KOPT-K1 (cell line): ENCODE results near the gene UBR3.
"Not testable (repeated sequence)": the region's sequence is repeated elsewhere in the genome, so short reads cannot be mapped to it uniquely, and the experiment has no call there.

ENCODE experiments used
- H3K27ac ChIP-seq: fragments of 200-600 bp; sonication (generic); 2 replicates; pipeline ENCODE4 v1.5.1; 2016; ENCODE audit warnings: antibody characterized with exemption, mild to moderate bottlenecking, low read depth, low read length; ENCODE audit not compliant: poor library complexity, severe bottlenecking
- H3K36me3 ChIP-seq: fragments of 200-600 bp; sonication (generic); 2 replicates; pipeline ENCODE4 v1.5.1; 2017; ENCODE audit warnings: antibody characterized with exemption, mild to moderate bottlenecking, low read length, moderate library complexity; ENCODE audit not compliant: insufficient read depth
- H3K9me3 ChIP-seq: fragments of 200-600 bp; sonication (generic); 2 replicates; pipeline ENCODE4 v1.5.1; 2017; ENCODE audit warnings: antibody characterized with exemption, low read length, mild to moderate bottlenecking; ENCODE audit not compliant: insufficient read depth, poor library complexity, severe bottlenecking

Gene UBR3

DNA sequence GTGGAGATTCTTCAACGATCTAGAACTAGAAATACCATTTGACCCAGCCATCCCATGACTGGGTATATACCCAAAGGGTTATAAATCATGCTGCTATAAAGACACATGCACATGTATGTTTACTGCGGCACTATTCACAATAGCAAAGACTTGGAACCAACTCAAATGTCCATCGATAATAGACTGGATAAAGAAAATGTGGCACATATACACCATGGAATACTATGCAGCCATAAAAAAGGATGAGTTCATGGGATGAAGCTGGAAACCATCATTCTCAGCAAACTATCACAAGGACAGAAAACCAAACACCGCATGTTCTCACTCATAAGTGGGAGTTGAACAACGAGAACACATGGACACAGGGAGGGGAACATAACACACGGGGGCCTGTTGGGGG is 9.9 kb upstream of the UBR3 start:
- H3K27ac ChIP-seq, H3K9me3 ChIP-seq: not testable (repeated sequence)
- H3K36me3 ChIP-seq: peaks cover 98% of the 10 kb centered on the region

DNA sequence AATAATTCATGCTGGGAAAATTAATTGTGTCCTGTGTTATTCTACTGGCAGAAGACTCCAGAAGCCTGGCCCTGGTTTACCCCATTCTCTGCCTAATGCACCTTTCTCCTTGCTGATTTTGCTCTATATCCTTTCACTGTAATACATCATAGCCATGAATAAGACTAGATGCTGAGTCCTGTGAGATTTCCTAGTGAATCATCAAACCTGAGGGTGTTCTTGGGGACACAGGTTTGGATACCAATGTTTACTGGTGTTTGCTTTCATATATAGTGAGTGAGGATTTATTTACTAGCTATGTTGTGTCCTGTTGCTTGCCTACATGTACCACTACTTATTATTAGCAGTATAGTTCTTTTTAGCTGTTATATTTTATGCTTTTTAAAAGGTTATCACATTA is 9.0 kb upstream of the UBR3 start:
- Histone ChIP-seq H3K27ac (no peak overlapping the region), H3K9me3 (peaks cover 9% of the 10 kb centered on the region), H3K36me3 (peaks cover 97% of the 10 kb centered on the region)

DNA sequence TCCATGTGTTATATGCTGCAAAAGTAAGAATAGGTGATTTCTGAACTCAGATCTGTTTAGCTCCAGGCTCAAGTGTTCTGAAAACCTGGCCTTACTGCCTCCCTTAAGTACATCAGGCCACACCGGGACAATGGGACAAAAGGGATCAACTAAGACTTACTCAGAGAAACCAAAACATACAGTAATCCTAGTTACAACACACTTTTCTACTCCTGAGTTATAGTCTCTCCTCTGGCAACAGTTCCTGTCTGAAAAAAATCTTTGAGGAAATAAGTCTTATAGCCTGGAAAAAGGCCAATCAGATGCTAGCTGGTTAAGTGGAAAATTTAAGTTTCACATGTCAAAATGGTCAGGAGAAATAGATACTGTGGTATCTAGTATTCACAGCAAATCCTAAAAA is 8.1 kb upstream of the UBR3 start:
- H3K36me3 ChIP-seq: peaks cover 88% of the 10 kb centered on the region
- peaks cover 9% of the 10 kb centered on the region for H3K9me3 ChIP-seq
- no peak overlapping the region for H3K27ac ChIP-seq

DNA sequence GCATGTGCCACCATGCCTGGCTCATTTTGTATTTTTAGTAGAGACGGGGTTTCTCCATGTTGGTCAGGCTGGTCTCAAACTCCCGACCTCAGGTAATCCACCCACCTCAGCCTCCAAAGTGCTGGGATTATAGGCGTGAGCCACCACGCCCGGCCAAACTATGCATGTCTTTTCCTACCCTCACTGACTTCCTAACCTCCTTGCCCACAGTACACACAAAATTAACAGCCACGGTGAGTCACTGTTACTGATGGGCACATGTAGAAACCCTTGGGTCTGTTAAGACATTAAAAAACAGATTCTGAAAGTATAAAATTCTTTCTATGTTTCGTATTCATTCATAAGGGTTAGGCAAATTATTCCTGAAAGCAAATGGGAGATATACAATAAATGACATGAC is 7.2 kb upstream of the UBR3 start:
- peaks cover 79% of the 10 kb centered on the region for H3K36me3 ChIP-seq
- H3K9me3 ChIP-seq, H3K27ac ChIP-seq: not testable (repeated sequence)

DNA sequence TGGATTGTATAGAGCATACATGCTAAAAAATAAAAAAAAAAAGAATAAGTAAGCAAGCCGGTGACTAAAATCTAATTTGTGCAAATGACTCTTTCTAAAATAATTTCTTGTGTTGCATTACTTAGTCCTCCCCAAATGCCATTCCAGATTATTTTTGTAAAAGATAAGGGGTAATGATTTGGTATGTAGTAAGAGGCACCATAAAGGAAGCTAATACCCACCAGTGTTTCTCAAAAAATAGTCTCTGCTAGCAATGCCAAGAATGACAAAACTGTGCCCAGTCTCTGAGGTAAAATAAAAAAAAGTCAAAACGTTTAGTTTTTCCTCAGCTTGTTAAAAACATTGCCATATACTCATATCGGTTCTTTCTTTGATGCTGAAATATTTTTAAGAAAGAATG is 5.2 kb upstream of the UBR3 start:
- peaks cover 59% of the 10 kb centered on the region for H3K36me3 ChIP-seq
- H3K9me3 ChIP-seq: peaks cover 4% of the 10 kb centered on the region
- H3K27ac ChIP-seq: no peak overlapping the region

DNA sequence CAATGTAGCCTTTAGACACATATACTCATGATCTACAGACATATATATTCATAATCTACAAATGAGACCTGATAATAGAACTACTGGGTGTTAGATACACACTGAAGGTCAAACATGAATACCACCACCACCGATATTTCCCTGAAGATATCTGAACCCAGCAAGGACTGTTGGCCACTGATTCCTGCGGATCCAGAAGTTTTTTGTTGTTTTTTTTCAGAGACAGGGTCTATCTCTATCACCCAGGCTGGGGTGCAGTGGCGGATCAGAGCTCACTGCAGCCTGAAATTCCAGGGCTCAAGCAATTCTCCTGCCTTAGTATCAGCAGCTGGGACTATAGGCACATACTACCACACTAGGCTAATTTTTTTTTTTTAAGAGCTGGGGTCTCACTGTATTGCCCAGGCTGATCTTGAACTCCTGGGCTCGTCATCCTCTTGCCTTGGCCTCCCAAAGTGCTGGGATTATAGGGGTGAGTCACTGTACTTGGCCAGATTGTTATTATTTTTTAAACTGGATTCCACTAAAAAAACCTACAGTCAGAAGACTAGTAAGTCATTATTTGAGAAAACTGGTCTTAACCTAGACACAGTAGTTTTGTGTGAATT is 4.4 kb upstream of the UBR3 start:
- H3K27ac ChIP-seq: no peak overlapping the region

DNA sequence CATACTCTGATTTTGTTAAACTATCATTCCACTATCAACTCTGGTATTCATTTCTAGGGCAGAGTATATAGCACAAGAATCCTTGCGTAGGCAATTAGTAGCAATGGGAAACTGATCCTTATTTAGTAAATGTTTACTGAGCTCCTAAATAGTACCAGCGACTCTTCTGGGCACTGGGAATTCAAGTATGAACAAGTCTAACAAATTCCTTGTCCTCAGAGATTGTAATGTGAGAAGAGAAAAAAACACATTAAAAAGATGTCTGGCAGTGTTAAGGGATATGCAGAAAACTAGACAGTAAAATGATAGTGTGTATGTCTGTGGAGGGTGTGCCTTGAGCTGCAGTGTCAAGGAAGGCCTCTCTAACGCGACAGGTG is 3.3 kb upstream of the UBR3 start:
- H3K9me3 ChIP-seq: no peaks in the 10 kb centered on the region
- peaks cover 40% of the 10 kb centered on the region for H3K36me3 ChIP-seq
- peak overlapping the region; percentile 76 for H3K27ac ChIP-seq

More for the DNA sequence above, 4.4 kb upstream of the UBR3 start:
- H3K9me3 ChIP-seq: no peaks in the 10 kb centered on the region
- H3K36me3 ChIP-seq: peaks cover 51% of the 10 kb centered on the region

DNA sequence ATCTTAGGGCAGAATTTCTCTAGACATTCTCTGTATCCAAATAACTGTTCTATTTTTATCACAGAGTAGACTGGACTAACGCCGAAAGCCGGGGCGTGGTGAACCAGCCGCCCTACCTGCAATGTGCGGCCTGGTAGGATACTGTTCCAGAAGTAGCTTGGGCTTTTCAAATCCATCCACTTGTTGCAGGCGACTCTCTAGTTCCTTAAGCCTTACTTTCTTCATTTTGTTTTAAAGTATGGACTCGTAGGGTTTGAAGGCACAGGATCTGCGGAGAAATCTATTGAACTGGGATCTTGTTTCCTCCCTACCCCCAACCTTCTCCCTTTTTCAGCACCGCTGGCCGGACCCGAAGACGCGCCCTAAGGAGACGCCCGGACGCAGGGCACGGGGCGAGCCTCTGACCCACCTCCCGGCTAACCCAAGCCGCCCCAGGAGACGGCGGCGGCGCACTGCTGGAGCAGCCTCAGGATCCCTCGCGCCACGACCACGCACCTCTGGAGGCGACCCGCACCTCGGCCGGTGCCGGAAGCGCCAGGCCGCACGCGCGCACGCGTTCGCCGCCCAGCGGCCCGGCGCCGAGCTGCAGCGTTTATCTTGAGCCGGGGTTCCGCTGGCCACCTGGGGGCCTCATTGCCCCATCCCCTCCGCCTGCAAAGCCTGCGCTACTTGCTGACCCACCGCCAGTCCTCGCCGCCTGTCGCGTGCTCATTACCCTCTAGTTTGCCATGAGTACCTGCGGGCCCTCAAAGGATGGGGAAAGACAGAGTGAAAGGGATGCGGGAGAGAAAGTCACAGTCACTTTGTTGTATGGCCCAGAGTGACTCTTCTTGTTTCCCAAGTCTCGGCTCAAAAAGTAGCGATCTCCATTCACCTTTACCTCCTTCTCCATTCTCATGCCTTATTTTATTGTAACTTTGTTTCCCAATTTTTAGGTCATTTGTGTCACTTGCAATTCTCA is 2.6 kb upstream of the UBR3 start, which contains the start of gene METTL5:
METTL5 (minus strand) TSS at position 533 of the 961 bp plus-strand sequence; CDS start at position 225, 308 bp downstream.
- Histone ChIP-seq H3K27ac (peak within 1 kb of the TSS; percentile 76), H3K36me3 (peaks cover 33% of the 10 kb centered on the region), H3K9me3 (no peaks in the 10 kb centered on the region)

DNA sequence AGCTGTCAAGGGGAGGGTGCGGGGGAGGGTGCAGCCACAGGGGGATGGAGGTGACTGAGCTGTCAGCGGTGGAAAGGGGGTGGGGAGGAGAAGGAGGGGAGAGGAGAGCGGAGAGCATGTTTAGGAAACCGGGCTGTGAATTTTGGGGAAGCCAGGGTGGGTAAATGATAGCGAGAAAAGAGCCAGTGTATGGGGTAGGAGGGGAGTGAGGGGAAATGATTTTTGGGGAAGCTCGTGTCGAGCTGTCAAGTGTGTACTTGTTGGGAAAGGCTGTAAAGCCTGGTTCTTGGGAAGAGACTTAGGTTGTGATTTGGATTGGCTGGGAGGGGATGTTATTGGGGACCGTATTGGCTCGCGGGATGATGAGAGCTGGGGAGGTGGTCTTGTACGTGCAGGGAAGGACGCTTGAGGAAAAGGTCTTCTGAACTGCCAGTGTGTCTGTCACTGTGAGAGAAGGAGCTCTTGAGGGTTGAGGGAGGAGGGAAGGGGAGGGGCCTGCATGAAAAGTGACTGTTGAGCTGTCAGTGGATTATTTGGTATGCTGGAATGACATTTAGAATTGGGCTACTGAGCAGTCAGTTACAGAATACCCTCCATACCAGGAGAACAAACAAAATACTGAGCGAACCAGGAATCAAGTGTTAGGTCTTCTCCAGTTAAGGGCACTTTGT is 1.0 kb downstream of the UBR3 start:
- Histone ChIP-seq H3K27ac (peak overlapping the region; percentile 58), H3K36me3 (0 out of 2 replicates have a peak, but pooled peaks cover 8% of the 10 kb centered on the region), H3K9me3 (no peaks in the 10 kb centered on the region)

DNA sequence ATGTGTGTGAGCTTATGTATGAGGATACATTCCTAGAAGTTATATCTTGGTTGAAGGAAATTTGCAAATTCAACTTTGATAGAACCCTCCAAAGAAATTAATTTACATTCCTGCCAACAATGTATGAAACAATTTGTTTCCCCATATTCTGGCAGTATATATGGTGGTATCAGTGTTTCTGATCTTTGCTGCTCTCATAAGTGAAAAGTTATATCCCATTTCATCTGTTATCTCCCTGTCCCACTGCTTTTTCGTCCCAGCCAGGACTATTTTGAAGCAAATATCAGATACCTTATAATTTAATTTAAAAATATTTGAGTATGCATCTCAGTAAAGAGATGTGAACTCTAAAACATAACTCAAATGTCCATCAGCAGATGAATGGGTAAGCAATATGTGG is 7.1 kb downstream of the UBR3 start:
- Histone ChIP-seq H3K27ac (no peak overlapping the region), H3K36me3 (0 out of 2 replicates have a peak, but pooled peaks cover 8% of the 10 kb centered on the region), H3K9me3 (no peaks in the 10 kb centered on the region)

DNA sequence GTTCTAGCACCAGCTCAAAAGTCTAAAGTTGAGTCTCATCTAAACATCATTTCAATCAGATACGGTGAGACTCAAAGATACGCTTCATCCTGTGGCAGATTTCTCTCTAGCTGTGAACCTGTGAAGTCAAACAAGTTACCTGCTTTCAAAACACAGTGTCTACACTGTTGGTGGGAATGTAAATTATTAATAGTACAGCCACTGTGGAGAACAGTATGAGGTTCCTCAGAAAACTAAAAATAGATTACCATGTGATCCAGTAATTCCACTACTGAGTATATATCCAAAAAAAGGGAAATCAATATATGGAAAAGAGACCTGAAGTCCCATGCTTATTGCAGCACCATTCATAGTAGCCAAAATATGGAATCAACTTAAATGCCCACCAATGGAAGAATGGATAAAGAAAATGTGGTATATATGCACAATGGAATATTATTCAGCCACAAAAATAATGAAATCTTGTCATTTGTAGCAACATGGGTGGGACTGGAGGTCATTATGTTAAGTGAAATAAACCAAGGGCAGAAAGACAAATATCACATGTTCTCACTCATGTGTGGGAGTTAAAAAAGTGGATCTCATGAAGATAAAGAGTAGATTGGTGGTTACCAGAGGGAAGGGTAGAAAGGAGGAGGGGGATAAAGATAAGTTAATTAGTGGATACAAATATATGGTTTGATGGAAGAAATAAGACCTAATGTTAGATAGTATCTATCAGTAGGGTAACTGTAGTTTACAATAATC is 11.7 kb downstream of the UBR3 start:
- H3K27ac ChIP-seq: no peak overlapping the region
- no peaks in the 10 kb centered on the region for H3K9me3 ChIP-seq
- peaks cover 4% of the 10 kb centered on the region; the same call in 1 of the 2 replicates for H3K36me3 ChIP-seq

DNA sequence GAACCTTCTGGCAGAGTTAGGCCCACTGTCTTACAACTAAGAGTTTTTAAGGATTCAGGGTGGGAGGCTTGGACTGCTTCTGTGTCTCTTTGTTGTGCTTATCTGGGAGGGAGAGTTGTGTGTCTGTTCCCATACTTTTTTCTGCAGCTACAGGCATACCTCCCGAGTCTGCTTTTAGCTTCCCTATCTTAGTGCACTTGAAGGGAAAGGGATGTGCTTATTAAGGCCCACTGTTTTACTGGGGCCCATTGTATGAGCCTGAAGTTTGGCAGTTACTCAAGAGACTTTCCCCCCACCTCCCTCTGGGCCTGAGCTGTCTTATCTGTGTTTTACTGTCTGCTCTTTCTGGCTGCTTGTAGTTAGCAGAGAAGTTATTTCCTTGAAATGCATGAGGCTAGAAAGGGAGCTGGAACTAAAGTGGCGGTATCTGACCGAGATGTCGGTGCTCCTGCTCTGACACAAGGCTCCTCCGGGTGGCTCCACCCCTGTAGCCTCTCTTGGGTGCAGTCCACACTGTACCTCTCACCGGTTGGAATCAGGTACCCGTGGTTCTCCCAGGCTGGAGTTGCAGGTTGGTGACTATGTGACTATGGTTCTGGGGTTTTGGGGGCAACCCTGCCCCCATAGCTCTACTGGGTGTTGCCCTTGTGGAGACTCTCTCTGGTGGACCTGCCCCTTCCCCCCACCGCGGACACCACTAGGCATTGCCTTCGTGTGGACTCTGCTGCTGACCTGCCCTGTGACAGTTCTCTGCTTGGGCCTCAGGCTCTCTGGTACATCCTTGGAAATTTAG is 12.9 kb downstream of the UBR3 start:
- Histone ChIP-seq H3K9me3 (no peaks in the 10 kb centered on the region), H3K36me3 (peaks cover 4% of the 10 kb centered on the region; the same call in 1 of the 2 replicates)

DNA sequence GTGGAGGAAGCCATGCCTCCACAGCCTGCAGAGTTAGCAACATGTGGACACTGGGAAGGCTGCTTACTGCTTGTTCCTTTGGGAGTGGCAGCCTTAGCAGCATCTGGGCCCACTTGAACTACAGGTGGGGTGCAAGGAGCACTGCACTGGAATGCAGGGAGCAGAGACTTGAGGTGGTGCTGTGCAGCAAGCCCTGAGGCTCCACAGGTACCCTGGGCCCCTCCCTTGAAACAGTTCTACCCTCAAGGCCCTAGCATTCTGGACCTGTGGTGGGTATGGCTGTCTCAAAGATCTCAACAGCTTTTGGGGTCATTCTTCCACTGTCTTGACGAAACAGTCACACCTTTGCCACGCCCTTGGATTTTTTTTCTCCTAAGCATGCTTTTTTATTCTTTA is 13.5 kb downstream of the UBR3 start:
- no peak overlapping the region for H3K27ac ChIP-seq
- peaks cover 4% of the 10 kb centered on the region; the same call in 1 of the 2 replicates for H3K36me3 ChIP-seq
- H3K9me3 ChIP-seq: no peaks in the 10 kb centered on the region

More for the DNA sequence above, 12.9 kb downstream of the UBR3 start:
- no peak overlapping the region for H3K27ac ChIP-seq

DNA sequence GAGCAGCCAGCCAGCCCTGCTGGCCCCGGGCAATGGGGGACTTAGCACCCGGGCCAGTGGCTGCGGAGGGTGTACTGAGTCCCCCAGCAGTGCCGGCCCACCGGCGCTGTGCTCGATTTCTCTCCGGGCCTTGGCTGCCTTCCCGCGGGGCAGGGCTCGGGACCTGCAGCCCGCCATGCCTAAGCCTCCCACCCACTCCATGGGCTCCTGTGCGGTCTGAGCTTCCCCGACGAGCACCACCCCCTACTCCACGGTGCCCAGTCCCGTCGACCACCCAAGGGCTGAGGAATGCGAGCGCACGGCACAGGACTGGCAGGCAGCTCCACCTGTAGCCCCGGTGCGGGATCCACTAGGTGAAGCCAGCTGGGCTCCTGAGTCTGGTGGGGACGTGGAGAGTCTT is 14.4 kb downstream of the UBR3 start:
- not testable (repeated sequence) for H3K27ac ChIP-seq, H3K36me3 ChIP-seq, H3K9me3 ChIP-seq
